K562 treated with DMSO at 1 percent for 12 hours (cell line): ENCODE data around the gene SYTL3. TPM values are rescaled to one million over a fixed set of nuclear protein-coding genes. Genes with fewer than 3 reads are reported as not detected.

ENCODE experiments used
- total RNA-seq: library from RNA; unstranded; fragments of 300-600 nt; gene quantifications from 2 replicates; pipeline ENCODE4 v1.2.3, GENCODE V29; 2022; ENCODE audit not compliant: insufficient read depth

SYTL3 gene, protein sequence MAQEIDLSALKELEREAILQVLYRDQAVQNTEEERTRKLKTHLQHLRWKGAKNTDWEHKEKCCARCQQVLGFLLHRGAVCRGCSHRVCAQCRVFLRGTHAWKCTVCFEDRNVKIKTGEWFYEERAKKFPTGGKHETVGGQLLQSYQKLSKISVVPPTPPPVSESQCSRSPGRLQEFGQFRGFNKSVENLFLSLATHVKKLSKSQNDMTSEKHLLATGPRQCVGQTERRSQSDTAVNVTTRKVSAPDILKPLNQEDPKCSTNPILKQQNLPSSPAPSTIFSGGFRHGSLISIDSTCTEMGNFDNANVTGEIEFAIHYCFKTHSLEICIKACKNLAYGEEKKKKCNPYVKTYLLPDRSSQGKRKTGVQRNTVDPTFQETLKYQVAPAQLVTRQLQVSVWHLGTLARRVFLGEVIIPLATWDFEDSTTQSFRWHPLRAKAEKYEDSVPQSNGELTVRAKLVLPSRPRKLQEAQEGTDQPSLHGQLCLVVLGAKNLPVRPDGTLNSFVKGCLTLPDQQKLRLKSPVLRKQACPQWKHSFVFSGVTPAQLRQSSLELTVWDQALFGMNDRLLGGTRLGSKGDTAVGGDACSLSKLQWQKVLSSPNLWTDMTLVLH
- total RNA-seq = 0.36 TPM in 1 of 2 replicates, not detected in the other

DNA sequence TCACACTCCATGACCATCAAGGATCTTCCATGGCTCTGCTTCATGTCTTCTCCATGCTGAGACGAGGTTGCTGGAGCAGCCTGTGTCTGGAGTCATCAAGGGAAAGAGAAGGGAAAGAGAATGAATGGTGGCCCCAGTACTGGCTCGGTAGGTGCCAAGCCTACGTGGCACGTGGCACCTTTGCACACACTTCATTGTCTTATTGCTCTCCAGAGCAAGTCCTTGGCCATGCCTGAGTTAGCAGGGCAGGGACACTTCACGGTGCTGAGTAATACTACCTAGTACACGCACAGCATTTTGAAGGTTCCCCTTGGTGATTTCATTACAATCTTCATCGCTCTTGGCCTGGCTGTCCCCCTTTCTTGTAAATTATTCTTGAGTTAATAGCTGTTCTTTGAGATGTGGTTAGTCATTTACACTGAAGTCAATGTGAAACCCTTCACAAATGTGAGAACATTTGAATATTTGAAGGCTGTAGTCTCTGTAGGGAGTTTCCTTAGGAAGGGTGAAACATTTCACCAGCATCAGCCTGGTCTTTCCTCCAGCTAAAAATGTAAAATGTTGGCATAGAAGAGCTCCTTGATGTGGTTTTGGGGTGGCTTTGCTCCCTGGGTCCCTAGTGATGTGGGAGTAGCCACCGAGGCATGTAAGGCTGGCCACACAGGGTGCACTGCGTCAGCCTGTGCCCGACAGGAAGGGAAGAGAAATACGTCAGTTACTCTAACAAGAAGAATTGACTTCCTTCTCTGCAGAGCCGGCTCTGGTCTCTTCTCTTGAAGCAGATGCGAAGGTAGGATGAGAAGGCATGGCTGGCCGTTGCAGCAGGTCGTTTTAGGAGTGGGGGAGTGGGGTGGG, at the start of gene SYTL3:
Gene SYTL3, plus strand, starts transcription at position 766 of the 855 bp plus-strand sequence. CDS start 13,215 bp downstream, outside the sequence.

DNA sequence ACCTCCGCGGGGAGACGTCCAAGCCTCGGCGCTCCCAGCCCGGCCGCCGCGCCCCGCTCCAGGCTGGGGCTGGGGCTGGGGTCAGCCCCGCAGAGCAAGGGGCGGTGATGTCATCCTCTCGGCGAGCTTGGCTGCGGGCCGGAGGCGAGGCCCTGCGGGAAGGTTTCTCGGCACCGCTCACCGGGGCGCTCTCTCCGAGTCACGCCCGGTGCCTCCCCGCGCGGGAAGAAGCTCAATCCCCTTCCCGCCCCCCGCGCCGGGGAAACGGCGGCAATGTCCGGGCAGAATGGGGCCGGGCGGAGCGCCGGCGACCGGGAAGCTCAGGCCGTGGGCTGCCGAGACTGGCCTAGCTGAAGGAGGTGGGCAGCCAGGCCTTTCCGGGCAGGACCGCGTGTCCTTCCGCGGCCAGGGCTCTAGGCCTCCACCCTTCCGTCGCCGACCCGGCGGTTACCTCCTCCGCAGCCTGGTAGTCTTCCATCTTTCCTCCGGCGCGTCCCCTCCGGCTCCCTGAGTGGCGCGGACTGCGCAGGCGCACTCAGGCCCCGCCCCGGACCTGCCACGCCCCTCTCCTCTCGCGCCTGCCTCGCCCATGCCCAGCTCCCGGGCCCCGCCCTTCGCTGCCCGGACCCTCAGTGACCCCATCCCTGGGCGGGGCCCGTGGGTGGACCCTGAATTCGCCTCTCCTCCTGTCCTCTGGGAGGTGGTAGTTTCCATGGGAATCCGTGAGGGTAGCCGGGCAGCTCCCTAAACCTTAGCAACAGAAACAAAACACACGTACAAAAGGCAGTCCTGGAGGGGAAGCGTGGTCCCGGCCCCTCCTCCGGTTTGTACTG, 5.4 kb upstream of the SYTL3 start, which contains the start of gene DYNLT1:
Gene DYNLT1, minus strand, starts transcription at position 513 of the 833 bp plus-strand sequence. Its CDS starts 35 bp downstream, at position 478.

Other genes starting within 250 kb of the SYTL3 start
- gene TMEM181, start 90.0 kb upstream of the SYTL3 start, total RNA-seq = 3.8 and 15.0 TPM in 2 replicates
- 189 and 239 TPM in 2 replicates for gene DYNLT1, start 5.3 kb upstream of the SYTL3 start, total RNA-seq
- 104 and 172 TPM in 2 replicates for gene EZR, start 169.3 kb downstream of the SYTL3 start, total RNA-seq